BLaER1 (cell line): Measurements from ENCODE around the gene YLPM1.
A peak's percentile ranks its signal among the peaks of the same experiment; 100 is the strongest.

ENCODE experiments used
- H3K27ac ChIP-seq: shearing (Covaris generic); formaldehyde crosslinking; 2 replicates; pipeline ENCODE4 v1.8.1; 2022
- H3K27me3 ChIP-seq: shearing (Covaris generic); formaldehyde crosslinking; 2 replicates; pipeline ENCODE4 v1.8.1; 2022
- H3K36me3 ChIP-seq: shearing (Covaris generic); formaldehyde crosslinking; 2 replicates; pipeline ENCODE4 v1.8.1; 2022
- H3K4me1 ChIP-seq: shearing (Covaris generic); formaldehyde crosslinking; 2 replicates; pipeline ENCODE4 v1.8.1; 2022
- H3K4me2 ChIP-seq: shearing (Covaris generic); formaldehyde crosslinking; 2 replicates; pipeline ENCODE4 v1.8.1; 2022
- H3K4me3 ChIP-seq: shearing (Covaris generic); formaldehyde crosslinking; 2 replicates; pipeline ENCODE4 v1.8.1; 2022
- H3K9ac ChIP-seq: shearing (Covaris generic); formaldehyde crosslinking; 2 replicates; pipeline ENCODE4 v1.8.1; 2022
- H3K9me3 ChIP-seq: shearing (Covaris generic); formaldehyde crosslinking; 2 replicates; pipeline ENCODE4 v1.8.1; 2022
- H4K20me1 ChIP-seq: shearing (Covaris generic); formaldehyde crosslinking; 2 replicates; pipeline ENCODE4 v1.8.1; 2022
- Cebpa-rat ChIP-seq: shearing (Covaris generic); IDR thresholded peaks from 2 replicates; pipeline ENCODE4 v1.8.1; 2022

The YLPM1 gene

GRCh38 chr14:74882103-74882920 lies 119.2 kb downstream of the YLPM1 start:
- Histone ChIP-seq H3K27ac (peak overlapping the region; percentile 95), H3K9me3 (no peaks in the 10 kb centered on the region), H3K4me2 (peak overlapping the region; percentile 95), H3K36me3 (peaks cover 32% of the 10 kb centered on the region), H3K4me3 (peak overlapping the region; percentile 94), H3K9ac (peak overlapping the region; percentile 95), H3K4me1 (peaks cover 47% of the 10 kb centered on the region), H3K27me3 (no peaks in the 10 kb centered on the region), H4K20me1 (peaks cover 55% of the 10 kb centered on the region)
- no peak for TF ChIP-seq Cebpa-rat
